ENCODE results near the gene RGS19. TPM values are rescaled to one million over a fixed set of nuclear protein-coding genes. Genes with fewer than 3 reads are reported as not detected.

The RGS19 gene
- total RNA-seq, 1 donor from 2014 or later: 21.8 TPM

DNA sequence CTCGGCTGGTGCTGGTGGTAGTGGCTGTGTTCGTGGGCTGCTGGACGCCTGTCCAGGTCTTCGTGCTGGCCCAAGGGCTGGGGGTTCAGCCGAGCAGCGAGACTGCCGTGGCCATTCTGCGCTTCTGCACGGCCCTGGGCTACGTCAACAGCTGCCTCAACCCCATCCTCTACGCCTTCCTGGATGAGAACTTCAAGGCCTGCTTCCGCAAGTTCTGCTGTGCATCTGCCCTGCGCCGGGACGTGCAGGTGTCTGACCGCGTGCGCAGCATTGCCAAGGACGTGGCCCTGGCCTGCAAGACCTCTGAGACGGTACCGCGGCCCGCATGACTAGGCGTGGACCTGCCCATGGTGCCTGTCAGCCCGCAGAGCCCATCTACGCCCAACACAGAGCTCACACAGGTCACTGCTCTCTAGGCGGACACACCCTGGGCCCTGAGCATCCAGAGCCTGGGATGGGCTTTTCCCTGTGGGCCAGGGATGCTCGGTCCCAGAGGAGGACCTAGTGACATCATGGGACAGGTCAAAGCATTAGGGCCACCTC is 19.2 kb upstream of the RGS19 start:
- DNase-seq (ENCODE audit: low read depth): no peak
- no peak overlapping the region for H3K4me3 ChIP-seq (ENCODE audit: low read depth, low read length)
- TF ChIP-seq, protein P1, sequence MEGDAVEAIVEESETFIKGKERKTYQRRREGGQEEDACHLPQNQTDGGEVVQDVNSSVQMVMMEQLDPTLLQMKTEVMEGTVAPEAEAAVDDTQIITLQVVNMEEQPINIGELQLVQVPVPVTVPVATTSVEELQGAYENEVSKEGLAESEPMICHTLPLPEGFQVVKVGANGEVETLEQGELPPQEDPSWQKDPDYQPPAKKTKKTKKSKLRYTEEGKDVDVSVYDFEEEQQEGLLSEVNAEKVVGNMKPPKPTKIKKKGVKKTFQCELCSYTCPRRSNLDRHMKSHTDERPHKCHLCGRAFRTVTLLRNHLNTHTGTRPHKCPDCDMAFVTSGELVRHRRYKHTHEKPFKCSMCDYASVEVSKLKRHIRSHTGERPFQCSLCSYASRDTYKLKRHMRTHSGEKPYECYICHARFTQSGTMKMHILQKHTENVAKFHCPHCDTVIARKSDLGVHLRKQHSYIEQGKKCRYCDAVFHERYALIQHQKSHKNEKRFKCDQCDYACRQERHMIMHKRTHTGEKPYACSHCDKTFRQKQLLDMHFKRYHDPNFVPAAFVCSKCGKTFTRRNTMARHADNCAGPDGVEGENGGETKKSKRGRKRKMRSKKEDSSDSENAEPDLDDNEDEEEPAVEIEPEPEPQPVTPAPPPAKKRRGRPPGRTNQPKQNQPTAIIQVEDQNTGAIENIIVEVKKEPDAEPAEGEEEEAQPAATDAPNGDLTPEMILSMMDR (conservative IDR thresholded peaks at IDR 0.05; ENCODE audit: low read depth, low read length): no peak

DNA sequence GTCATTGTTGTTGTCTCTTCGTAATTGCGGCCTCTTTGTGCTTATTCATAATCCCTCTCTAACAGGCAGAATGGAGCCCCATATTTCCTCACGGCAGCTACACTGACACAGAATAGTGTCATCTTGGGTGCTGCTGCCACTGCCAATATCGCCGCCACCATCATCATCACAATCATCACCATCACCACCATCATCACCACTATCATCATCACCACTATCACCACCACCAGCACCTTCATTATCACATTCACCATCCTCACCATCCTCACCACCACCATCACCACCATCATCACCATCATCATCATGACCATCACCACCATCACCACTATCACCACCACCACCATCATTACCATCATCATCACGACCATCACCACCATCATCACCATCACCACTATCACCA is 17.2 kb upstream of the RGS19 start:
- no peak for DNase-seq (ENCODE audit: low read depth)
- TF ChIP-seq, protein P1 (conservative IDR thresholded peaks at IDR 0.05; ENCODE audit: low read depth, low read length): no peak
- no peak overlapping the region for H3K4me3 ChIP-seq (ENCODE audit: low read depth, low read length)

DNA sequence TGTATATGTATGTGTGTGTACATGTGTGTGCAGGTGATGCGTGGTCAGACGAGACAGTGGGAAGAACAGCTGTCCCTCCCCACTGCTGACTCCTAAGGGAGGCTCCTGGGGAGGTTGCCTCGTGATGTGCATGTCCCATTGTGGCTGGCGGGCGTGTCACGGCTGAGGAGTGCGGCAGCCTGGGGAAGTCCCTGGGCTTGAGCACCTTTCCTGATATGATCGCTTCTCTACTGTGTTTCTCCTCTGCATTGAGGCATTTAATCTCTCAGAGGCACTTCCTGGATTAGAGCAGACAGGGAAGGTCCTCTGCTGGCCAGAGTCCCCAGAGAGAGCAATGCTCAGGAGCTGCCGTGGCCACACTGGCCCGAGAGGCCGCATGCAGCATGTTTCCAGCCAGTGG is 16.6 kb upstream of the RGS19 start:
- TF ChIP-seq, protein P1 (conservative IDR thresholded peaks at IDR 0.05; ENCODE audit: low read depth, low read length): no peak
- DNase-seq (ENCODE audit: low read depth): no peak
- H3K4me3 ChIP-seq (ENCODE audit: low read depth, low read length): no peak overlapping the region

DNA sequence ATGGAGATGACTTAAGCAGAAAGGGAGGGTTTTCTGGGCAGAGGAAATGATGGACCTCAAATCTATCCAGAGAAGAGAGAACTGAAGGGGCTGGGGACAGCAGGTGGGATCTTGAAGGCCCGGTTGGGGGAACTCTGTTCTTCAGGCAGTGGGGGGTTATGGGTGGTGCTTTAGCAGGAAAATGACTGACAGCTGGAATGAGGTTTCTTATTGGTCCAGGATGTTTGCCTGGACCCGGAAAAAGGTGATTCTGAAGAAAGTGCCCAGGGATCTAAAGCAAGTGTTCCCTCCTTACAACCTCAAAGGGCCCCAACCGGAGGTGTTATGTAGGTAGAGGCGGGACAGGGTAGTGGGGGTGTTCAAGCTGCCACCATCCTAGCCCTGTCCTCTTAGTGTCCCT is 16.1 kb upstream of the RGS19 start:
- TF ChIP-seq, protein P1 (conservative IDR thresholded peaks at IDR 0.05; ENCODE audit: low read depth, low read length): no peak
- DNase-seq (ENCODE audit: low read depth): no peak
- no peak overlapping the region for H3K4me3 ChIP-seq (ENCODE audit: low read depth, low read length)

DNA sequence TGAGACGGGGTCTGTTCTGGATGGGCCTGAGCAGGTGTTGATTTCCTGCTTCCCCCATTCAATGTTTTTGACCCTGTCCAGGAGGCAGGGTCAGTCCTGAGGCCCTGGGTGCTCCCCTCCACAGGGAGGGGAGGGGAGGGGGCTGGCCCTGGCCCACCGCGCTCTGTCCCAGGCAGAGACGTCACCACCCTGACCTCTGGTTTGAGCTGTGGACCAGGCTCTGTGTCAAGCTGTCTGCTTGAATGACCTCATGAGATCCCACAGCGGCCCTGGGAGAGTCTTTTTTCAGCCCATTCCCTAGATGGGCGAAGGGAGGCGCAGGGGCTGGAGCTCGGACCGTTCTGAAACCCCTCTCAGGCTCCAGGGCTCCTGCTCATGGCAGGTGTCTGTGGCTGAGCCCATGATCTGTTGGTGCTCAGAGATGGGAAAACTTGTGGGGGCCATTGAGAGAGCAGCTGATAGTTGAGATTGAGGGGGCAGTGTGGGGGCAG is 13.7 kb upstream of the RGS19 start:
- no peak for DNase-seq (ENCODE audit: low read depth)
- H3K4me3 ChIP-seq (ENCODE audit: low read depth, low read length): no peak overlapping the region
- TF ChIP-seq, protein P1 (conservative IDR thresholded peaks at IDR 0.05; ENCODE audit: low read depth, low read length): no peak

DNA sequence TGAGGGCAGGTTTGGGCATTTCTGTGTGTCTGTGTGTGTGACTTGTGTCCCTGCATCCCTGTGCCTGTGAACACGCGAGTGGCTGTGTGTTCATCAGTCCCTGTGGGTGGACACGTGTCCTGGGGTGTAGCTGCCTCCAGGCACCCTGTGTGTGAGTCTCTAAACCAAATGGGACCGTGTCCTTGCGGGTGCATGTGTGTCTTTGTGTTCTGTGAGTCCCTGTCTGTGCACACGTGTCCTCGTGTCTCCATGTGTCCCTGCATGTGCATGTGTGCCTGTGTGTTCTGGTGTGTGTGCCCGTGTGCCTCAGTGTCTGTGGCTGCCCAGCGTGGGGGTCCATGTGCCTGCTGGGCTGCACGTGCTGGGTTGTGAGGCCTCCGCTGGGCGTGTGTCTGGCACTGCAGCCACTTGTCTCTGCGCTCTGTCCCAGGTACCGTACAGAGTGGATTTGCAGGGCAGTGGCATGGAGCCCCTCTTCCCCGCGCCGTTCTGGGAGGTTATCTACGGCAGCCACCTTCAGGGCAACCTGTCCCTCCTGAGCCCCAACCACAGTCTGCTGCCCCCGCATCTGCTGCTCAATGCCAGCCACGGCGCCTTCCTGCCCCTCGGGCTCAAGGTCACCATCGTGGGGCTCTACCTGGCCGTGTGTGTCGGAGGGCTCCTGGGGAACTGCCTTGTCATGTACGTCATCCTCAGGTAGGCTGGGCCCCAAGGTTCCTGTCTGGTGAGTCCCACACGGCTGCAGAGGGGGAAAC is 13.1 kb upstream of the RGS19 start:
- no peak for DNase-seq (ENCODE audit: low read depth)
- TF ChIP-seq, protein P1 (conservative IDR thresholded peaks at IDR 0.05; ENCODE audit: low read depth, low read length): no peak
- no peak overlapping the region for H3K4me3 ChIP-seq (ENCODE audit: low read depth, low read length)

DNA sequence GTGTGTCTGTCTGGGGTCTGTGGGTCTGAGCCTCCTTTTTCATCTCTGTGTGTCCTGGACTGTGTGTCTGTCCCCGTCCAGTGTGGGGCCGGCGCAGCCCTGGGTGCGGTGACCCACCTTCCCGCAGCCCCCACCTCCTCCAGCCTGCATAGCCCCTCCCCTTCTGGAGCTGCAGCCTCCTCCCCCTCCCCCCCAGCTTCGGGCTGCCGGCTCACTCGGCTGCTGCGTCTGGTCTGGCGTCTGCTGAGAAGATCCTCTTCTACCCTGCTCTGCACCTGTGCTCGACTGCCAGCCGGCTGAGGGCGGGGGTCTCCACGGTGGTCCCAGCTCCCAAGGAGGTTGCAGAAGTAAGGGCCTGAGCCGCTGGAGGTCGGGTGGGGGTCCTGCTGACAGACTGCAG is 12.5 kb upstream of the RGS19 start:
- TF ChIP-seq, protein P1 (conservative IDR thresholded peaks at IDR 0.05; ENCODE audit: low read depth, low read length): no peak
- no peak for DNase-seq (ENCODE audit: low read depth)
- H3K4me3 ChIP-seq (ENCODE audit: low read depth, low read length): no peak overlapping the region
